IMR-90 (cell line): ENCODE results near the gene PSAPL1. TPM values are rescaled to one million over a fixed set of nuclear protein-coding genes. Genes with fewer than 3 reads are reported as not detected.

ENCODE experiments used
- ATAC-seq: fragments of 200-7000 bp; cut with Tn5 transposase; 2 replicates; pipeline ENCODE4 v1.9.1; 2020; ENCODE audit warnings: low read depth, mild to moderate bottlenecking, moderate library complexity
- BruUV-seq: library from RNA; stranded (reverse); fragments of 400-500 nt; replicated peaks from 2 replicates; lab custom pipeline; 2021; lab: Mats Ljungman, UMichigan
- CTCF ChIA-PET: fragments of 300-600 bp; formaldehyde crosslinking; extraction: SDS; loops from one replicate; lab custom pipeline; 2021; ENCODE audit warnings: antibody characterized with exemption; lab: Yijun Ruan, JAX
- POLR2A ChIA-PET: fragments of 300-600 bp; sonication (Branson Sonifier 250); formaldehyde crosslinking; loops from one replicate; lab custom pipeline; 2022; ENCODE audit warnings: antibody characterized with exemption; ENCODE audit not compliant: unreplicated experiment; lab: Charles Lee
- DNase-seq: peaks from one replicate; pipeline ENCODE4 v3.0.0; 2013
- H2AFZ ChIP-seq: replicated peaks from 2 replicates; pipeline ENCODE3; 2013; ENCODE audit warnings: low read length, mild to moderate bottlenecking; ENCODE audit not compliant: poor library complexity
- H2AK5ac ChIP-seq: 2 replicates; pipeline ENCODE4 v1.6.1; 2013; ENCODE audit warnings: low read depth, low read length, inconsistent platforms
- H2AK9ac ChIP-seq: replicated peaks from 2 replicates; pipeline ENCODE3; 2013; ENCODE audit warnings: mild to moderate bottlenecking, low read depth, low read length, moderate library complexity; ENCODE audit not compliant: poor library complexity
- H2BK120ac ChIP-seq: 2 replicates; pipeline ENCODE4 v1.6.1; 2013; ENCODE audit warnings: low read depth, low read length, inconsistent platforms
- H2BK15ac ChIP-seq: 3 replicates; pipeline ENCODE4 v1.6.1; 2013; ENCODE audit warnings: low read depth, low read length, inconsistent platforms
- H2BK20ac ChIP-seq: 2 replicates; pipeline ENCODE4 v1.6.1; 2013; ENCODE audit warnings: low read depth, mild to moderate bottlenecking, inconsistent platforms, low read length, moderate library complexity
- H2BK5ac ChIP-seq: 2 replicates; pipeline ENCODE4 v1.6.1; 2013; ENCODE audit warnings: mild to moderate bottlenecking, low read depth, low read length, inconsistent platforms; ENCODE audit not compliant: poor library complexity, severe bottlenecking
- H3K14ac ChIP-seq: replicated peaks from 2 replicates; pipeline ENCODE4 v1.6.1; 2013; ENCODE audit warnings: low read depth, low read length, inconsistent platforms
- H3K18ac ChIP-seq: 2 replicates; pipeline ENCODE4 v1.6.1; 2013; ENCODE audit warnings: low read depth, low read length, control low read depth
- H3K23ac ChIP-seq: 2 replicates; pipeline ENCODE4 v1.6.1; 2013; ENCODE audit warnings: low read depth, low read length, inconsistent platforms
- H3K27ac ChIP-seq: 2 replicates; pipeline ENCODE4 v1.5.1; 2013; ENCODE audit warnings: mild to moderate bottlenecking, control low read depth, low read length; ENCODE audit not compliant: insufficient read depth
- H3K27me3 ChIP-seq: 2 replicates; pipeline ENCODE4 v1.6.1; 2013; ENCODE audit warnings: low read length; ENCODE audit not compliant: control insufficient read depth, insufficient read depth
- H3K36me3 ChIP-seq: 2 replicates; pipeline ENCODE4 v1.6.1; 2013; ENCODE audit warnings: low read length, mixed read lengths; ENCODE audit not compliant: control insufficient read depth, insufficient read depth
- H3K4ac ChIP-seq: 2 replicates; pipeline ENCODE4 v1.6.1; 2013; ENCODE audit warnings: low read depth, low read length, inconsistent platforms
- H3K4me1 ChIP-seq: 2 replicates; pipeline ENCODE4 v1.6.1; 2013; ENCODE audit warnings: low read length, mixed read lengths; ENCODE audit not compliant: control insufficient read depth, insufficient read depth
- H3K4me2 ChIP-seq: 2 replicates; pipeline ENCODE4 v1.6.1; 2013; ENCODE audit warnings: low read depth, mild to moderate bottlenecking, control low read depth, low read length, moderate library complexity
- H3K4me3 ChIP-seq: 2 replicates; pipeline ENCODE4 v1.5.1; 2013; ENCODE audit warnings: low read depth, mild to moderate bottlenecking, control low read depth, low read length, moderate library complexity; ENCODE audit not compliant: insufficient read depth
- H3K56ac ChIP-seq: 2 replicates; pipeline ENCODE4 v1.6.1; 2013; ENCODE audit warnings: low read length, inconsistent platforms; ENCODE audit not compliant: insufficient read depth; ENCODE audit errors: extremely low read depth
- H3K79me1 ChIP-seq, 2 experiments: 2 replicates each; pipeline ENCODE4 v1.6.1; 2013; ENCODE audit warnings: low read length in 2 of 2, inconsistent platforms in 1 of 2, low read depth in 1 of 2
- H3K9ac ChIP-seq: 2 replicates; pipeline ENCODE4 v1.6.1; 2013; ENCODE audit warnings: low read depth, low read length, control low read depth
- H3K9me1 ChIP-seq: 2 replicates; pipeline ENCODE4 v1.6.1; 2013; ENCODE audit warnings: low read length, inconsistent platforms; ENCODE audit not compliant: insufficient read depth
- H3K9me3 ChIP-seq: 2 replicates; pipeline ENCODE4 v1.6.1; 2013; ENCODE audit warnings: low read length; ENCODE audit not compliant: control insufficient read depth, insufficient read depth
- H4K20me1 ChIP-seq: 2 replicates; pipeline ENCODE4 v1.6.1; 2013; ENCODE audit warnings: low read length, inconsistent platforms; ENCODE audit not compliant: insufficient read depth
- H4K5ac ChIP-seq: 2 replicates; pipeline ENCODE4 v1.6.1; 2013; ENCODE audit warnings: mild to moderate bottlenecking, low read depth, low read length, control low read depth
- H4K8ac ChIP-seq, 2 experiments: 2 replicates each; pipeline ENCODE4 v1.6.1; 2013; ENCODE audit warnings: low read depth in 2 of 2, low read length in 2 of 2, control low read depth in 1 of 2, inconsistent platforms in 1 of 2
- H4K91ac ChIP-seq: 2 replicates; pipeline ENCODE4 v1.6.1; 2013; ENCODE audit warnings: low read depth, low read length, inconsistent platforms; ENCODE audit not compliant: insufficient read depth
- BHLHE40 ChIP-seq: fragments of 150-350 bp; IDR thresholded peaks from 2 replicates; pipeline ENCODE4 v1.6.1; 2016; ENCODE audit warnings: mild to moderate bottlenecking, low read depth, low read length
- CEBPB ChIP-seq: IDR thresholded peaks from 2 replicates; pipeline ENCODE4 v1.6.1; 2012; ENCODE audit warnings: low read depth, low read length, improper control_type of control experiment
- CHD1 ChIP-seq: IDR thresholded peaks from 2 replicates; pipeline ENCODE4 v1.6.1; 2012; ENCODE audit warnings: low read depth, low read length, improper control_type of control experiment
- FOS ChIP-seq: fragments of 150-350 bp; IDR thresholded peaks from 2 replicates; pipeline ENCODE4 v1.6.1; 2016; ENCODE audit warnings: low read depth, low read length
- MAFK ChIP-seq: IDR thresholded peaks from 2 replicates; pipeline ENCODE4 v1.6.1; 2012; ENCODE audit warnings: low read depth, low read length, improper control_type of control experiment
- MAZ ChIP-seq: IDR thresholded peaks from 2 replicates; pipeline ENCODE4 v1.6.1; 2012; ENCODE audit warnings: low read depth, mild to moderate bottlenecking, low read length, improper control_type of control experiment, moderate library complexity, borderline replicate concordance
- MXI1 ChIP-seq: IDR thresholded peaks from 2 replicates; pipeline ENCODE4 v1.6.1; 2012; ENCODE audit warnings: low read depth, mild to moderate bottlenecking, low read length, moderate library complexity, borderline replicate concordance
- NFE2L2 ChIP-seq: fragments of 150-350 bp; IDR thresholded peaks from 2 replicates; pipeline ENCODE4 v1.6.1; 2016; ENCODE audit warnings: low read depth, mild to moderate bottlenecking, low read length
- POLR2A ChIP-seq: IDR thresholded peaks from 2 replicates; pipeline ENCODE4 v1.6.1; 2012; ENCODE audit warnings: mild to moderate bottlenecking, low read depth, low read length
- RAD21 ChIP-seq: IDR thresholded peaks from 2 replicates; pipeline ENCODE4 v1.6.1; 2012; ENCODE audit warnings: low read length, improper control_type of control experiment
- RCOR1 ChIP-seq: IDR thresholded peaks from 2 replicates; pipeline ENCODE4 v1.6.1; 2012; ENCODE audit warnings: mild to moderate bottlenecking, low read length, improper control_type of control experiment; ENCODE audit not compliant: insufficient replicate concordance
- RFX5 ChIP-seq: IDR thresholded peaks from 2 replicates; pipeline ENCODE4 v1.8.0; 2012; ENCODE audit warnings: low read depth, mild to moderate bottlenecking, low read length, moderate library complexity
- SMC3 ChIP-seq: fragments of 150-350 bp; IDR thresholded peaks from 2 replicates; pipeline ENCODE4 v1.6.1; 2016; ENCODE audit warnings: low read depth, mild to moderate bottlenecking, antibody characterized with exemption, low read length, moderate library complexity
- WGBS, 2 experiments: methylation state at CpG; one replicate each; pipeline versions ENCODE4 v1.1.5 to v1.1.7; 2013; ENCODE audit warnings: missing lambda C conversion rate in 2 of 2; ENCODE audit not compliant: insufficient read length in 1 of 2; ENCODE audit errors: extremely low coverage in 2 of 2; 5-methylcytosine and 5-hydroxymethylcytosine counted together
- dilution Hi-C: fragments of 300-500 bp; cut with HindIII; formaldehyde crosslinking; loops from one replicate; pipeline ENCODE4 v1.14.3; 2018; ENCODE audit warnings: low sequenced_read_pairs; ENCODE audit not compliant: unreplicated experiment
- in situ Hi-C: fragments of 300-500 bp; cut with MboI; formaldehyde crosslinking; loops from 3 replicates; pipeline ENCODE4 v1.14.3; 2019; ENCODE audit warnings: low sequenced_read_pairs, inconsistent platforms, mixed read lengths
- intact Hi-C: fragments of 100-400 bp; cut with micrococcal nuclease; formaldehyde crosslinking; loops from 2 replicates; pipeline ENCODE4 v1.10.0; 2022
- polyA plus RNA-seq, 3 experiments: library from polyadenylated mRNA; depleted of rRNA; stranded (reverse); fragments of >200 nt; gene quantifications; 2 replicates each; pipeline ENCODE4 v1.2.3, GENCODE V29; 2012; ENCODE audit warnings: low replicate concordance in 1 of 3
- total RNA-seq: library from RNA; depleted of rRNA; stranded (reverse); fragments of >200 nt; gene quantifications from 2 replicates; pipeline ENCODE4 v1.2.3, GENCODE V29; 2012
- TF ChIP-seq, protein P1 (sequence below): conservative IDR thresholded peaks from 2 replicates; pipeline ENCODE4 v1.5.1; 2012; ENCODE audit warnings: mild to moderate bottlenecking, low read depth, low read length, improper control_type of control experiment
- TF ChIP-seq, protein P2 (sequence below): fragments of 150-350 bp; IDR thresholded peaks from 2 replicates; pipeline ENCODE4 v1.6.1; 2016; ENCODE audit warnings: low read depth, mild to moderate bottlenecking, low read length, moderate library complexity, borderline replicate concordance
- TF ChIP-seq, protein P3 (sequence below): fragments of 150-350 bp; IDR thresholded peaks from 2 replicates; pipeline ENCODE4 v1.6.1; 2017; ENCODE audit warnings: mild to moderate bottlenecking, antibody characterized with exemption, low read length, low read depth

Gene PSAPL1
- total and polyA plus RNA-seq, 2 of the 4 experiments (the other 2 are of a cell fraction) = not detected

DNA sequence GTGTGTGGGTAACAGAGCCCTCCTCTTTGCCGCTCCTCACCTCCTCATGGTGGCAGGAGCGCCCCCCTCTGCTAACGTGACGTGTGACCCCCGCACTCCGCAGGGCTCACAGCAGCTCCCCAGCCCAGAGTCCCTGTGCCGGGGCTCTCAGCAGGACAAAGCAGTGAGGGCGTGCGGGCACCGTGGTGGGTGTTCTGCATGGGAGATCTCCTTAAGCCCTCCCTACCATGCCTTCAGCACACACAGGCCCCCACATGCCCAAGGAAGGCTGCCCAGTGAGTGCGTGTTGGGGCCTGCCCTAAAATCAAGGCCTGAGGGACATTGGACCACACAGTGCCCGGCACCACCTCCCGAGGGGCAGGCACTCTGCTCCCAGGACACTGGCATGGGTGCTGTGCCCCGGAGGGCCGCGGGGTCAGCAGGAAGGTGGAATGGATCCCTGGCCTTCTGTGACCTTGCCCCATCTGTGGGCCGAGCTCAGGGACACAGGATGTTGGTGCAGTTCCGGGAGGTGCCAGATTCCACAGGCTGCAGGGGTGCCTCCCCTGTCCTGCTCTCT, 10.1 kb downstream of the PSAPL1 start:
- H3K4ac ChIP-seq = no peak overlapping the region
- H2BK120ac ChIP-seq = no peak overlapping the region
- in situ Hi-C loops = no loop called here
- 75% methylated on average over 5 of the region's 18 CpGs; no CpG with 5 or more reads in 1 of the 2 experiments for WGBS, 2 experiments
- H3K9me1 ChIP-seq = no peaks in the 10 kb centered on the region
- H2AFZ ChIP-seq = no peak overlapping the region
- H3K4me3 ChIP-seq = no peak overlapping the region
- no peak overlapping the region for H2AK5ac ChIP-seq
- intact Hi-C loops = no loop called here
- CTCF ChIA-PET = no interaction called here
- no peaks in the 10 kb centered on the region for H4K20me1 ChIP-seq
- H3K23ac ChIP-seq = no peak overlapping the region
- no peak for ATAC-seq
- POLR2A ChIA-PET = no interaction called here
- no peak overlapping the region for H2AK9ac ChIP-seq
- H3K9ac ChIP-seq = no peak overlapping the region
- no peaks in the 10 kb centered on the region for H3K79me1 ChIP-seq
- H3K14ac ChIP-seq = no peak overlapping the region
- H4K8ac ChIP-seq = no peak overlapping the region
- H3K27ac ChIP-seq = no peak overlapping the region
- no peak for DNase-seq
- no peak overlapping the region for H3K56ac ChIP-seq
- no peaks in the 10 kb centered on the region for H3K9me3 ChIP-seq
- no peak overlapping the region for H4K5ac ChIP-seq
- no peak overlapping the region for H3K4me2 ChIP-seq
- dilution Hi-C loops = no loop called here
- H2BK20ac ChIP-seq = no peak overlapping the region
- TF ChIP-seq MAFK (no peak), MXI1 (no peak), SMC3 (no peak), MAZ (no peak), BHLHE40 (no peak), FOS (no peak), NFE2L2 (no peak), RAD21 (no peak), RCOR1 (no peak), RFX5 (no peak), CEBPB (no peak), CHD1 (no peak), POLR2A (no peak)
- TF ChIP-seq, protein P1, sequence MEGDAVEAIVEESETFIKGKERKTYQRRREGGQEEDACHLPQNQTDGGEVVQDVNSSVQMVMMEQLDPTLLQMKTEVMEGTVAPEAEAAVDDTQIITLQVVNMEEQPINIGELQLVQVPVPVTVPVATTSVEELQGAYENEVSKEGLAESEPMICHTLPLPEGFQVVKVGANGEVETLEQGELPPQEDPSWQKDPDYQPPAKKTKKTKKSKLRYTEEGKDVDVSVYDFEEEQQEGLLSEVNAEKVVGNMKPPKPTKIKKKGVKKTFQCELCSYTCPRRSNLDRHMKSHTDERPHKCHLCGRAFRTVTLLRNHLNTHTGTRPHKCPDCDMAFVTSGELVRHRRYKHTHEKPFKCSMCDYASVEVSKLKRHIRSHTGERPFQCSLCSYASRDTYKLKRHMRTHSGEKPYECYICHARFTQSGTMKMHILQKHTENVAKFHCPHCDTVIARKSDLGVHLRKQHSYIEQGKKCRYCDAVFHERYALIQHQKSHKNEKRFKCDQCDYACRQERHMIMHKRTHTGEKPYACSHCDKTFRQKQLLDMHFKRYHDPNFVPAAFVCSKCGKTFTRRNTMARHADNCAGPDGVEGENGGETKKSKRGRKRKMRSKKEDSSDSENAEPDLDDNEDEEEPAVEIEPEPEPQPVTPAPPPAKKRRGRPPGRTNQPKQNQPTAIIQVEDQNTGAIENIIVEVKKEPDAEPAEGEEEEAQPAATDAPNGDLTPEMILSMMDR = no peak
- TF ChIP-seq, protein P2, sequence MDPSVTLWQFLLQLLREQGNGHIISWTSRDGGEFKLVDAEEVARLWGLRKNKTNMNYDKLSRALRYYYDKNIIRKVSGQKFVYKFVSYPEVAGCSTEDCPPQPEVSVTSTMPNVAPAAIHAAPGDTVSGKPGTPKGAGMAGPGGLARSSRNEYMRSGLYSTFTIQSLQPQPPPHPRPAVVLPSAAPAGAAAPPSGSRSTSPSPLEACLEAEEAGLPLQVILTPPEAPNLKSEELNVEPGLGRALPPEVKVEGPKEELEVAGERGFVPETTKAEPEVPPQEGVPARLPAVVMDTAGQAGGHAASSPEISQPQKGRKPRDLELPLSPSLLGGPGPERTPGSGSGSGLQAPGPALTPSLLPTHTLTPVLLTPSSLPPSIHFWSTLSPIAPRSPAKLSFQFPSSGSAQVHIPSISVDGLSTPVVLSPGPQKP = no peak
- TF ChIP-seq, protein P3, sequence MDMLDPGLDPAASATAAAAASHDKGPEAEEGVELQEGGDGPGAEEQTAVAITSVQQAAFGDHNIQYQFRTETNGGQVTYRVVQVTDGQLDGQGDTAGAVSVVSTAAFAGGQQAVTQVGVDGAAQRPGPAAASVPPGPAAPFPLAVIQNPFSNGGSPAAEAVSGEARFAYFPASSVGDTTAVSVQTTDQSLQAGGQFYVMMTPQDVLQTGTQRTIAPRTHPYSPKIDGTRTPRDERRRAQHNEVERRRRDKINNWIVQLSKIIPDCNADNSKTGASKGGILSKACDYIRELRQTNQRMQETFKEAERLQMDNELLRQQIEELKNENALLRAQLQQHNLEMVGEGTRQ = no peak
- H3K27me3 ChIP-seq = peaks cover 19% of the 10 kb centered on the region; the same call in 1 of the 2 replicates
- no peaks in the 10 kb centered on the region for H3K36me3 ChIP-seq
- H4K91ac ChIP-seq = no peak overlapping the region
- no TSS peak for BruUV-seq
- no peaks in the 10 kb centered on the region for H3K4me1 ChIP-seq
- no peak overlapping the region for H2BK15ac ChIP-seq
- H2BK5ac ChIP-seq = no peak overlapping the region
- no peak overlapping the region for H3K18ac ChIP-seq
